ENCODE measurements around the gene DLG3. TPM values are rescaled to one million over a fixed set of nuclear protein-coding genes. Genes with fewer than 3 reads are reported as not detected.

DLG3 gene
- total and polyA plus RNA-seq, 2 donors: 14.0 to 23.7 TPM

GRCh38 chrX:70429759-70430158 lies 14.9 kb upstream of the DLG3 start:
- Histone ChIP-seq H3K4me1 (ENCODE audit: insufficient read depth) (no peaks in the 10 kb centered on the region), H3K4me3 (ENCODE audit: low read depth, low read length) (no peak overlapping the region), H3K36me3 (ENCODE audit: insufficient read depth) (no peaks in the 10 kb centered on the region), H3K27ac (ENCODE audit: low read depth) (no peak overlapping the region)
- WGBS: 89% methylated on average over 6 of the region's 6 CpGs
- no peak for DNase-seq (ENCODE audit: extremely low spot score)

- peak overlapping the region; percentile 51 for H3K4me3 ChIP-seq (ENCODE audit: low read depth, low read length)
- no peaks in the 10 kb centered on the region for H3K4me1 ChIP-seq (ENCODE audit: insufficient read depth)
- 56% methylated on average over 15 of the region's 15 CpGs for WGBS
- peak overlapping the region; percentile 66 for H3K27ac ChIP-seq (ENCODE audit: low read depth)
- no peaks in the 10 kb centered on the region for H3K36me3 ChIP-seq (ENCODE audit: insufficient read depth)
- DNase-seq (ENCODE audit: extremely low spot score): no peak
These were observed 11.4 kb upstream of the DLG3 start for GRCh38 chrX:70432936-70433847.

DNA sequence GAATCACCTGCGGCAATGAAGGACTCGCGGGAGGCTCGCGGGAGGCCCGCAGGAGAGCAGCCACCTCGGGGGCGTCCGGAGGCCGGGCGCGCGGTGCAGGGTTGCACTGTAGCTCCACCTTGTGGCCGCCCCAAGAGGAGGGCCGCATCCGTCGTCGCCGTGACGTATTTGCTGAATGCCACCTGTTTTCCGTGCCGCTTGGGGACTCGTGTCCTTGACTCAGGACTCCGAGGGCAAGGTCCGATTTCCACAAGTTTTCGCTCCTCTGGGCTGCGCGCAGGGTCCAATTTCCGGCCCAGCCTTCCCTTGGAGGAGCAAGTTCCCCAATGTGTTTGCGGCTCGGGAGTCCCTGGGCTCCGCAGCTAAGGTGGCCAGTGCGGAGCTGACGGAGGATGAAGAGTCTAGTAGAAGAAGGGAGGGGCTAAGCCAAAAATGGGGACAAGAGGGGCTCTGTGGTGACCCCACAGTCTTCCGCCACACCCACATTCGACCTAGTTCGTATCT lies 10.7 kb upstream of the DLG3 start:
- H3K27ac ChIP-seq (ENCODE audit: low read depth): peak overlapping the region; percentile 66
- under 1% methylated on average over 37 of the region's 37 CpGs for WGBS
- peak overlapping the region; percentile 51 for H3K4me3 ChIP-seq (ENCODE audit: low read depth, low read length)
- H3K36me3 ChIP-seq (ENCODE audit: insufficient read depth): no peaks in the 10 kb centered on the region
- H3K4me1 ChIP-seq (ENCODE audit: insufficient read depth): no peaks in the 10 kb centered on the region
- no peak for DNase-seq (ENCODE audit: extremely low spot score)

GRCh38 chrX:70434352-70434866 lies 10.2 kb upstream of the DLG3 start:
- DNase-seq (ENCODE audit: extremely low spot score): peak; percentile 67
- H3K4me3 ChIP-seq (ENCODE audit: low read depth, low read length): peak overlapping the region; percentile 51
- no peaks in the 10 kb centered on the region for H3K4me1 ChIP-seq (ENCODE audit: insufficient read depth)
- H3K27ac ChIP-seq (ENCODE audit: low read depth): no peak overlapping the region
- under 1% methylated on average over 44 of the region's 45 CpGs for WGBS
- H3K36me3 ChIP-seq (ENCODE audit: insufficient read depth): no peaks in the 10 kb centered on the region

GRCh38 chrX:70434914-70435586 lies 9.6 kb upstream of the DLG3 start:
- DNase-seq (ENCODE audit: extremely low spot score): no peak
- Histone ChIP-seq H3K4me3 (ENCODE audit: low read depth, low read length) (peak overlapping the region; percentile 51), H3K4me1 (ENCODE audit: insufficient read depth) (no peaks in the 10 kb centered on the region), H3K36me3 (ENCODE audit: insufficient read depth) (no peaks in the 10 kb centered on the region), H3K27ac (ENCODE audit: low read depth) (no peak overlapping the region)
- WGBS: 12% methylated on average over 17 of the region's 17 CpGs

DNA sequence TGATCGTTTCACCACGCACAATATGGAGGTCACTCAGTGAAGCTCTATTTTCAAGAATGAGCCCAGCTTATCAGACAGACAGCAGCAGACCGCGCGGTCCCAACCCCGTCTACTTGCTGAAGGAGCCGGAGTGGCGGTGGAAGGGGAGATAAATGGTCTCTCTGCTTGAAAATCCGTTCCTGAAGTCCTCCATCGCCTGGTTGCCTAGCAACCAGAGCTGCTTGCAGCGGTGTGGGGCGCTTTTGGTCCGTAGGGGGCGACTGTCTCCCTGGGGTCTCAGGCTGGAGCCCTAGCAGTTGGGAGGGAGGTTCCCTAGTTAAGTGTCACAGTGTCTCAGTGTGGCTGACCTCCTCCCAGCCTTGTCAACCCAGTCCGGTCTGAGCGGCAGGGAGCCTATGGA lies 8.3 kb upstream of the DLG3 start:
- H3K4me3 ChIP-seq (ENCODE audit: low read depth, low read length): no peak overlapping the region
- no peaks in the 10 kb centered on the region for H3K36me3 ChIP-seq (ENCODE audit: insufficient read depth)
- H3K27ac ChIP-seq (ENCODE audit: low read depth): no peak overlapping the region
- WGBS: 30% methylated on average over 16 of the region's 16 CpGs
- no peak for DNase-seq (ENCODE audit: extremely low spot score)
- H3K4me1 ChIP-seq (ENCODE audit: insufficient read depth): no peaks in the 10 kb centered on the region

GRCh38 chrX:70437011-70437410 lies 7.6 kb upstream of the DLG3 start:
- DNase-seq (ENCODE audit: extremely low spot score): no peak
- 52% methylated on average over 2 of the region's 2 CpGs for WGBS
- no peak overlapping the region for H3K4me3 ChIP-seq (ENCODE audit: low read depth, low read length)
- no peak overlapping the region for H3K27ac ChIP-seq (ENCODE audit: low read depth)
- H3K4me1 ChIP-seq (ENCODE audit: insufficient read depth): no peaks in the 10 kb centered on the region
- no peaks in the 10 kb centered on the region for H3K36me3 ChIP-seq (ENCODE audit: insufficient read depth)

DNA sequence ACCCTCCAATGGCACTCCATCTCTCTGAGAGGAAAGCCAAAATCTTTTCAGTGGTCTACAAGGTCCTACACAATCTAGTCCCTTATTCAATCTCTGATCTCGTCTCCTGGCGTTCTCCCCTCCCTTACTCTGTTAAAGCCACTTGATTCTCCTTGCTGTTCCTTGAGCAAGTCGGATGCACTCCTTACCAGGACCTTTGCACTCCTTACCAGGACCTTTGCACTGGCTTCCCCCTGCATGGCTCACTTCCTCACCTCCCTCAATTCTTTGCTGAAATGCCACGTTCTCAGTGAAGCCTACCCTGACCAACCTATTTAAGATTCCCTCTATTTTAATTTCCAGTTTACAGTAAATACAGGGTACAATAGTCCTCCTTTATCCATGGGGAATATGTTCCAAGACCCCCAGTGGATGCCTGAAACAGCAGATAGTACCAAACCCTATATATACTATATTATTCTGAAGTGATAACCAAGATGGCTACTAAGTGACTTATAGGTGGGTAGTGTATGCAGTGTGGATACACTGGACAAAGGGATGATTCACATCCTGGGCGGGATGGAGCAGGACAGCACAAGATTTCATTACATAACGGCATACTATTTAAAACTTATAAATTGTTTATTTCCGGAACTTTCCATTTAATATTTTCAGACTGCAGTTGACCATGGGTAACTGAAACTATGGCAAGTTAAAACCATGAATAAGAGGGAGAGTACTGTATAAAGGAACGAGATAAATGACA lies 6.5 kb upstream of the DLG3 start:
- Histone ChIP-seq H3K36me3 (ENCODE audit: insufficient read depth) (no peaks in the 10 kb centered on the region), H3K27ac (ENCODE audit: low read depth) (no peak overlapping the region), H3K4me1 (ENCODE audit: insufficient read depth) (no peaks in the 10 kb centered on the region), H3K4me3 (ENCODE audit: low read depth, low read length) (no peak overlapping the region)
- 80% methylated on average over 8 of the region's 8 CpGs for WGBS
- DNase-seq (ENCODE audit: extremely low spot score): no peak

GRCh38 chrX:70439016-70439415 lies 5.6 kb upstream of the DLG3 start:
- DNase-seq (ENCODE audit: extremely low spot score): no peak
- Histone ChIP-seq H3K4me1 (ENCODE audit: insufficient read depth) (no peaks in the 10 kb centered on the region), H3K27ac (ENCODE audit: low read depth) (no peak overlapping the region), H3K36me3 (ENCODE audit: insufficient read depth) (no peaks in the 10 kb centered on the region), H3K4me3 (ENCODE audit: low read depth, low read length) (no peak overlapping the region)
- WGBS: 29% methylated on average over 1 of the region's 1 CpG

- Histone ChIP-seq H3K27ac (ENCODE audit: low read depth) (no peak overlapping the region), H3K4me3 (ENCODE audit: low read depth, low read length) (no peak overlapping the region), H3K4me1 (ENCODE audit: insufficient read depth) (no peaks in the 10 kb centered on the region), H3K36me3 (ENCODE audit: insufficient read depth) (no peaks in the 10 kb centered on the region)
- no peak for DNase-seq (ENCODE audit: extremely low spot score)
- 65% methylated on average over 6 of the region's 6 CpGs for WGBS
These were observed 2.4 kb upstream of the DLG3 start for GRCh38 chrX:70442224-70442623.

- no peaks in the 10 kb centered on the region for H3K36me3 ChIP-seq (ENCODE audit: insufficient read depth)
- H3K27ac ChIP-seq (ENCODE audit: low read depth): no peak overlapping the region
- H3K4me1 ChIP-seq (ENCODE audit: insufficient read depth): no peaks in the 10 kb centered on the region
- WGBS: 5% methylated on average over 43 of the region's 61 CpGs
- DNase-seq (ENCODE audit: extremely low spot score): no peak
- peak overlapping the region; percentile 18 for H3K4me3 ChIP-seq (ENCODE audit: low read depth, low read length)
These were observed 466 bp downstream of the DLG3 start for GRCh38 chrX:70444946-70445656.

GRCh38 chrX:70445951-70446350 lies 1.3 kb downstream of the DLG3 start:
- Histone ChIP-seq H3K4me1 (ENCODE audit: insufficient read depth) (no peaks in the 10 kb centered on the region), H3K27ac (ENCODE audit: low read depth) (no peak overlapping the region), H3K4me3 (ENCODE audit: low read depth, low read length) (no peak overlapping the region), H3K36me3 (ENCODE audit: insufficient read depth) (no peaks in the 10 kb centered on the region)
- WGBS: 78% methylated on average over 9 of the region's 9 CpGs
- DNase-seq (ENCODE audit: extremely low spot score): no peak
